GM21717 (cell line): Measurements from ENCODE around the gene TSKS.

Experiments
- ATAC-seq: cut with Tn5 transposase; IDR thresholded peaks from one replicate; pipeline ENCODE4 v1.9.1; 2021; ENCODE audit warnings: mild to moderate bottlenecking, moderate library complexity; ENCODE audit not compliant: unreplicated experiment

TSKS gene

GRCh38 chr19:49767967-49768581, 5.0 kb upstream of the TSKS start:
- ATAC-seq, result no peak

DNA sequence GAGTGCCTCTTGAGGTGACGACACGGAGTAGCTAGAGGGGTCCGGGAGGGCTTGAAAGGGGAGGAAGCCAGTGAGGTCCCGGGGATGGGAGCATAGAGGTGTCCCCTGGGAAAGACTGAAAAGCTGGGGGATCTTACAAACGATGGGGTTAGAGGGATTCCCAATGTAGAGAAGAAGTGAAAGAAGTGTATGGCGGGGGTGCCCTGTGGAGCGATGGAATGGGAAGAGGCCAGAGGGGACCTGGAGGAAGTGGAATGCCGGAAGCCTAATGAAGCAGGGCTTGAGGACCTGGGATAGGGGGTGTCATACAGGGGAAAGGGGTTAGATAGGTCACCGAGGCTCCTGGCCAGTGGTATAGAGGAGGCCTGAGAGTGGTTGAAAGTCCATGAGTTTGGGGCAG, 4.3 kb upstream of the TSKS start:
- ATAC-seq, result no peak

- peak; percentile 3 for ATAC-seq
Observed at GRCh38 chr19:49766930-49767299, 3.8 kb upstream of the TSKS start, which contains the start of gene AP2A1. Gene AP2A1, plus strand, starts transcription at chr19:49767001. Its CDS starts 133 bp downstream, at chr19:49767134.

GRCh38 chr19:49766007-49766929, 3.2 kb upstream of the TSKS start:
- peak; percentile 86 for ATAC-seq

DNA sequence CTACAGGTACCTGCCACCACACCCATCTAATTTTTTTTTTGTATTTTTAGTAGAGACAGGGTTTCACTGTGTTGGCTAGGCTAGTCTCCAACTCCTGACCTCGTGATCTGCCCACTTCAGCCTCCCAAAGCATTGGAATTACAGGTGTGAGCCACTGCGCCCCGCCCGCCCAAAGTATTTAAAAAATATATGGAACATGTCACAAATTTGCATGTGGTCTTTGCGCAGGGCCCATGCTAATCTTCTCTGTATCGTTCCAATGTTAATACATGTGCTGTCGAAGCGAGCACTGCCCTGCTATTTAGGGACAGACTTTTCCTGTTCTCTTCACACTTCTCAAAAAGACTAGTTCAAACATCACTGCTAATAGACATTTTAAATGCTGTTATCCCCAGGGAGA, 1.2 kb upstream of the TSKS start:
- ATAC-seq, result no peak

GRCh38 chr19:49761625-49762311, 1.3 kb downstream of the TSKS start:
- no peak for ATAC-seq

GRCh38 chr19:49761249-49761624, 1.9 kb downstream of the TSKS start:
- no peak for ATAC-seq

GRCh38 chr19:49758292-49758691, 4.8 kb downstream of the TSKS start:
- ATAC-seq, result no peak

DNA sequence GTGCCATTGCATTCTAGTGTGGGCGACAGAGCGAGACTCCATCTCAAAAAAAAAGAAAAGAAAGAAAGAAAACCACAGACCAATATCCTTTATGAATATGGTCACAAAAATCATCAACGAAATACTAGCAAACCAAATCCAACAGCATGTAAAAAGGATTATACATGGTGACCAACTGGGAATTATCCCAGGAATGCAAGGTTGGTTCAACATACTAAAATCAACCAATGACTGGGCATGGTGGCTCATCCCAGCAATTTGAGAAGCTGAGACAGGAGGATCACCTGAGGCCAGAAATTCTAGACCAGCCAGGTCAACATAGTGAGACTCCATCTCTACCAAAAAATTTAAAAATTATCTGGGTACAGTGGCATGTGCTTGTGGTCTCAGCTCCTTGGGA, 7.2 kb downstream of the TSKS start:
- ATAC-seq, result no peak

GRCh38 chr19:49752701-49753100, 10.4 kb downstream of the TSKS start:
- no peak for ATAC-seq

- ATAC-seq, result no peak
Observed at GRCh38 chr19:49749771-49750170, 13.3 kb downstream of the TSKS start.

DNA sequence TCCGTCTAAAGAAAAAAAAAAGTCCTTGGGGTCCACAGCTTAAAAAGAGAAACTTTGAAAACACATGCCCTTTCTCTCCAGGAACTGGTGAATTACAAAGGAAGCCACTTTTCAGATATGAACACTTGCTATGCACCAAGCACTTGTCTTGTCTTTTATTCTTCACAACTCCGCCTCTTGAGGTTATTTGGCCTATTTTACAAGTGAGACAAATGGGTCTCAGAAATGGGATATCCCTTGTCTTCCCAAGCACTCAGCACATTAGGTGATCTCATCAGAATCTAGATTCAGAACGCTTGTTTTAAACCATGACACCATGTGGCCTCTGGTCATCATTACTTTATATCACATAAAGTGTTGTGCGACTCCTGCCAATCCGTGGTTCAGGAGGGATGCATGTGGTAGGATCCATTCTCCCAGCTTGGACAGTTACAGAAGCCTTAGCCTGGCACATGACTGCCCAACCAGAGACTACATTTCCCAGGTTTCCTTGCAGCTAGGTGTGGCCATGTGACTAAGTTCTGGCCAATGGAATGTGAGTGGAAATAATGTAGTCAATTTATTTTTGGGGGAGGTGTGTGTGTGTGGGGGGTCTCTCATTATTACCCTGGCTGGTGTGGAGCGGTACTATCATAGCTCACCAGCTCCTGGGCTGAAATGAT, 13.9 kb downstream of the TSKS start:
- no peak for ATAC-seq

GRCh38 chr19:49746206-49746958, 16.7 kb downstream of the TSKS start:
- ATAC-seq, result no peak

GRCh38 chr19:49744946-49745381, 18.1 kb downstream of the TSKS start:
- ATAC-seq, result no peak

- no peak for ATAC-seq
Observed at GRCh38 chr19:49741210-49741844, 21.8 kb downstream of the TSKS start.

- ATAC-seq, result no peak
Observed at GRCh38 chr19:49739933-49740332, 23.2 kb downstream of the TSKS start.

DNA sequence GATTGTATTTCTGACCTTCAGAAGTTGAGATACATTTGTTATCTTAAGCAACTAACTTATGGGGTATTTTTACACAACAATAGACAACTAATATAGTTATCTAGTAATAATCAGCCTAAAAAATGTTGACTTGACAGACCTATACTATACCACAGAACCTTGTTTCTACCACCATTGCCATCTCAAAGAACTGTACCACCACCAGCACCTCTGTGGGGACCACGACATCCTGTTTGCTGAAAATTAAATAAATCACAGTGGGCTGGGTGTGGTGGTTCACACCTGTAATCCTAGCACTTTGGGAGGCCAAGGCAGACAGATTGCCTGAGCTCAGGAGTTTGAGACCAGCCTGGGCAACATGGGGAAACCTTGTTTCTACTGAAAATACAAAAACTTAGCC, 24.0 kb downstream of the TSKS start:
- ATAC-seq, result no peak

DNA sequence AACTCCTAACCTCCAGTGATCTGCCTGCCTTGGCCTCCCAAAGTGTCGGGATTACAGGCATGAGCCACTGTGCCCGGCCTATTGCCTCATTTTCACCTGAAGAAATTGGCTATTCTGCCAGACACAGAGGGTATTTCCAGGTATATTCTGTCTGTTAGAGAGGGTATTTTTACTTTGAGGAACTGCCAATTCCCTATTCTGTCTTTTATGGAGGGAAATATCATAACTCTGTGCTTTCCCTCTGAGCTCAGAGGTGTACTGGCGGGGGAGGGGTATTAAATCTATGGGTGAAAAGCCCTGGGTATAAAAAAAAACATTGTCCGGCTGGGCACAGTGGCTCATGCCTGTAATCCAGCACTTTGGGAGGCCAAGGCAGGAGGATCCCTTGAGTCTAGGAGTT, 24.8 kb downstream of the TSKS start:
- ATAC-seq, result no peak

- no peak for ATAC-seq
Observed at GRCh38 chr19:49730166-49730565, 32.9 kb downstream of the TSKS start.
